Nucleus accumbens (tissue), 56 donors: Measurements from ENCODE around the gene LCN1.
"Not testable (repeated sequence)": the region's sequence is repeated elsewhere in the genome, so short reads cannot be mapped to it uniquely, and the experiment has no call there.

Experiments used
- DNase-seq, 56 donors: peaks; one replicate each; lab custom pipeline; 2025; lab: John Stamatoyannopoulos, UW

LCN1 gene

DNA sequence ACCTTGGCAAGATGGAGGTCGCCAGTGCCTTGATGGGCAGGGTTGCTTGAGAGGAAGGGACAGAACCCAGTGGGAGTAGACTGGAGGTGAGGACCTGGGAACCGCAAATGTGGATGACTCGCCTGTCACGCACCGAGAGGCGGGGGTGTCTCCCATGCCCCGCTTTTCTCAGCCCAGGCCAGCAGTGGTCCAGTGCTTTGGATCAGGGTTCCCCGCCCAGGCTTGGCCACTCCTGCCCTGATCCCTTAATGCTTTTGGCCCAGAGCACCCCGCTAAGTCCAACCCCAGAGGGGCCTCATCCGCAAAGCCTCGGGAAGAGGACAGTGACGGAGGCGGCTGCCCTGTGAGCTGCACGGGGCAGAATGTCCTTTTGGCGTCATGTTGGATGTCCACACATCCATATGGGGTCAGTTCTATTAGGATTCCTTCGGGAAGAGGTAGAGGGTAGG, 18.3 kb upstream of the LCN1 start:
- no peak for DNase-seq

DNA sequence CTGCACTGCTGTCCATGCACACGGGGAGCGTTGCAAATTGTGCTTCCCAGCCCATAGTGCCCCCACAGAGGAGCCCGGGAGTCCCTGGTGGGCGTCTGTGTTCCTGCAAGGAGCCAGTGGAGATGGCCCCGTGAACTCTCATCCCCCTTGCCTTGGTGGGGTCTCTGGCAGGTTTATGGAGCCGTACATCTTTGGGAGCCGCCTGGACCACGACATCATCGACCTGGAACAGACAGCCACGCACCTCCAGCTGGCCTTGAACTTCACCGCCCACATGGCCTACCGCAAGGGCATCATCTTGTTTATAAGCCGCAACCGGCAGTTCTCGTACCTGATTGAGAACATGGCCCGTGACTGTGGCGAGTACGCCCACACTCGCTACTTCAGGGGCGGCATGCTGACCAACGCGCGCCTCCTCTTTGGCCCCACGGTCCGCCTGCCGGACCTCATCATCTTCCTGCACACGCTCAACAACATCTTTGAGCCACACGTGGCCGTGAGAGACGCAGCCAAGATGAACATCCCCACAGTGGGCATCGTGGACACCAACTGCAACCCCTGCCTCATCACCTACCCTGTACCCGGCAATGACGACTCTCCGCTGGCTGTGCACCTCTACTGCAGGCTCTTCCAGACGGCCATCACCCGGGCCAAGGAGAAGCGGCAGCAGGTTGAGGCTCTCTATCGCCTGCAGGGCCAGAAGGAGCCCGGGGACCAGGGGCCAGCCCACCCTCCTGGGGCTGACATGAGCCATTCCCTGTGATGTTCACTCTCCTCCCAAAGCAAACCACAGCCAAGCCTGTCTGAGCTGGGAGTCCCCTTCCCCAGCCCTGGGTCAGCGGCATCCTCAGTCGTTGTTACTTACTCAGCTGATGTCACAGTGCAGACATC, 17.6 kb upstream of the LCN1 start:
- no peak for DNase-seq

DNA sequence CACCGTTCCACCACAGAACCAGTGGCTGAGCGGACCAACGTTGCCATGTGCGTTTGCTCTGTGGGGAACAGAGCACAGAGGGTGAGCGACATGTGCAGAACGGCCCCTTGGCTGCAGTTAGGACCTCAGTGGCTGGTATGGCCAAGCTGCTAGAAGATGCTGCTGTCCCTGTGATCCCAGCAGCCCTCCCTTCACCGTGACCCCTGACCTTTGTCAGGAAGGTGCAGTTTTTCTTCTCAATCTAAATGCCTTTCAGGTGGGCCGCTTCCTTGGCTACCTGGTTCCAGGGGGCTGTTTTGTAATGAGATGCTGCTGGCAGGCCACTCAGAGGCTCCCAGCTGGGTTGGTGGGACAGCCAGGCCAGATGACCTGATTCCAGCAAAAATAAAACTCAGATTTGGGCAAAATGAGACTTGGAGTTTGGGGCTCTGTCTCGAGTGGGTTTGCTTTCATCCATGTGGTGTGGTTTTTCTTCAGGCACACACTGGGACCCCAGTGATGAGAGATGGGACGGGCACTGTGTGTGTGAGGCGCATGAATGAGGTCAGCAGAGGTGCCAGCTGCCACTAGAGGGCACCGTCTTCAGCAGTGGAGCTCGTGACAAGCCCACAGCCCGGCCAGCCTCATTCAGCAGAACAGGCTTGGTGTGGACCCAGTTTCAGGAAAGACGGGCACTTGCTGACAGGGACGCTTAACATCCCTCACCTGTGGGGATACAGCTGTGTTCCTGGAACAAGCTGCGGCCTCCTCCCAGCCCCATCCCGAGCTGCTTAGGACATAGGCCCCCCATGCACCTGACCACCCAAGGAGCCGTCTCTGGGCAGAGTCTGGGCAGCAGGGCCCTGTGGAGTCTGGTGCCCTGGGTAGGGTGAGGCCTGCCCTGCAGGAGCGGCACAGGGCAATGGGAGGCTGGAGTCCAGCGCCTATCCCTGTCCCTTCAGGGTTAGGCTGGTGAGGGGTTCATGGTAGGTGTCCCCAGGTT, 16.7 kb upstream of the LCN1 start:
- peak in 40 of 56 donors; percentile 6 to 77 (median 37) for DNase-seq

DNA sequence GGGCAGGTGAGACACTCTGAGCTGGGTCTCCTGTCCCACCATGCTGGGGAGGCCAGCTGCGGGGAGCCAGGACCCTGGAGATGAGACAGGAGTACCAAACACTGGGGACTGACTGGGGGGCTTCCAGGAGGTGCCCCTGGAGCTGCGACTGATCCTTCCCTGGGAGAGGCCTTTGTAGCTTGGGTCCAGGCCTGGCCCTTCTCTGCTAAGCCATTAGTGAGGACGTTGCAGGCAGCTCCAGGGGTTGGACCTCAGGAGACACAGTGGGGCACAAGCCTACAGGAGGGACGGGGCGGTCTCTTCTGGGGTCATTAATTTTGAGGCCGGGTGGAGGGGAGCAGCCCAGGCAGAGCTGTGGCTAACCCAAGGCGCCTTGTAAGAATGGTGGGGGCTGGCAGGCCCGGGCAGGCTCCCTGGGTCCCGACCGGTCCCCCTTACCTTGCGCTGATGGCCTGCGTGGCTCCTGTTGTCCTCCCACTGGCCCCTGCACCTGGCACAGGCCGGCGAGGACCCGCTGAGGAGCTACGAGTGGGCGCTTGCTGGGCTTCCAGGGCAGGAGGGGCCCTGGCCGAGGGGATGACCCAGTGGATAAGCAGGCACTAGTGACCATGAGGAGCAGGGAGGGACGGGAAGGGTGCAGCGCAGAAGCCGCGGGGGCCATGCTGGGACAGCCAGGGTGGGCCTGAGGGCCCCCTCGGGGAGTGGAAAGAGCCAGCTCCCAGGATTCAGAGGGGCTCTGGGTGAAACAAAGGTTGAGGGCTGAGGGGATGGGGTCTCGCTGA, 15.6 kb upstream of the LCN1 start:
- DNase-seq, result no peak

DNA sequence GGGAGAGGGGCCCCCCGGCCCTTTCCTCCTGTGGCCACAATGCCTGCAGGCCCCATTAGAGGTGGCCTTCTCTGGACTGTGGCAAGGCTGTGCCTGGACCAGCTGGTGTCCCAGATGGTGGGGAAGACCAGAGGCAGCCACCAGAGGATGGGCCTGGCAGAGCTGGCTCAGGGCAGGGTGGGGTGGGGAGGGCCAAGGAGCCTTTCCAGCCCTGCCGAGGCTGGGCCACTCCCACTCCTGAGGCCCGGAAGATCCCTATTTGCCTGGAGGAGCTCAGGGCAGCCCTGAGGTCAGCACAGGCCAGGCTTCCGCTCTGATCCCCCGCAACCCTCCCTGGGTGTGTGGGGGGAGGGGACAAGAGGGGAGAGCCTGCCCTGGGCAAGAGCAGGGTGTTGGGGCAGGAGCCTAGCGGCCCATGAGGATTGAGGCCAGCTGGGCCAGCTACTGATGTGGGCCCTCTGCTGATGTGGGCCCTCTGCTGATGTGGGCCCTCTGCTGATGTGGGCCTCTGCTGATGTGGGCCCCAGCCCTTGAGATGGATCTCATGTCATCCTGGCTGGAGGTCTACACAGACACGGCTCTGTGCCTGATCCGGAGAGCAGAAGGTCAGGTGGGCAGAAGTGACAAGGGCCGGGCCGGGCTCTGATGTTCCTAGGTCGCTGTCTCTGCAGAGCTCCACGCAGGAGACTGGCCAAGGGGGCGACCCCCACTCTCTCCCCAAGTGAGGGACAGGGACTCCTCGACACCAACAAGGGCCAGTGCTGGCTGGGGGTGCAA, 14.7 kb upstream of the LCN1 start:
- no peak for DNase-seq

DNA sequence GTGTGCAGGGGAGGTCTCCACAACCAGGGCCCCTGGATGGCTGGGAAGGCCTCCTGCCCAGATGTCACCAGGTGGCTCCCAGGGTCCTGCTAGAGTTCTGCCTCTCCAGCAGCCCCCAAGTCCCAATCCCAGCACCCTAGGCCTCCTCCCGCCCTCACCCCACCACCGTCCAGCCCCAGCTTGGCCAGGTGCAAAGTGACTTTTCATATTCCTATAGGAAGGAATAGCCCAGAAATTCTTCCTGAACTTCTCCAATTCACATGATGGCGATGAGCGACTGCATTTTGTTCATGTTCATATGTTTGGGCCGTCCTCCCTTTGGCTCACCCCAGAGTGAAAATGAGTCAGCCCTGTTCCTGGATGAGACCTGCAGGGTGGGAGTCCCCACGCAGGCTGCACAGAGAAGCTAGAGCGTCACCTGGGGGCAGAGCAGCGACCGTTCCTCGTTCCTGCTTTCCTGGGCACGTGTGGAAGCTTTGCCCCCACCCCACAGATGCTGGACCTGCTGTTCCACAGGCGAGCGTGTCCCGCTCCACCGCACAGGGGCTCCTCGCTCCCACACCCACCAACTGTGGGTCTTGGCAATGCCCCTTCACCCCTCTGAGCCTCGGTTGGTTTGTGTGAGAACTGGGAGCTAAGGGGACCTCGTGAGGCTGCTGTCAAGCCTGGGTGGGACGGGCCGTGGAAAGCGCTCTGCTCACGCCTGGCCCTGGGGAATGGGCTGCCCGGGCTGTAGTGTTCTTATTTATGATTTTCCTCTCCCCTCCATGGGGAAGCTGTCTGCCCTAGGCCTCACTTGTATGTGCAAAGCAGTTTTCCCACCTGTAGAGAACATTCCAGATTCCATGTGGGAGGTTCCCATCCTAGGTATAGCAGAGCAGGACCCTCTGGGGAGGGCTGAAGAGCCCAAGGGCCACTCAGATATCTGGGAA, 13.9 kb upstream of the LCN1 start:
- no peak for DNase-seq

DNA sequence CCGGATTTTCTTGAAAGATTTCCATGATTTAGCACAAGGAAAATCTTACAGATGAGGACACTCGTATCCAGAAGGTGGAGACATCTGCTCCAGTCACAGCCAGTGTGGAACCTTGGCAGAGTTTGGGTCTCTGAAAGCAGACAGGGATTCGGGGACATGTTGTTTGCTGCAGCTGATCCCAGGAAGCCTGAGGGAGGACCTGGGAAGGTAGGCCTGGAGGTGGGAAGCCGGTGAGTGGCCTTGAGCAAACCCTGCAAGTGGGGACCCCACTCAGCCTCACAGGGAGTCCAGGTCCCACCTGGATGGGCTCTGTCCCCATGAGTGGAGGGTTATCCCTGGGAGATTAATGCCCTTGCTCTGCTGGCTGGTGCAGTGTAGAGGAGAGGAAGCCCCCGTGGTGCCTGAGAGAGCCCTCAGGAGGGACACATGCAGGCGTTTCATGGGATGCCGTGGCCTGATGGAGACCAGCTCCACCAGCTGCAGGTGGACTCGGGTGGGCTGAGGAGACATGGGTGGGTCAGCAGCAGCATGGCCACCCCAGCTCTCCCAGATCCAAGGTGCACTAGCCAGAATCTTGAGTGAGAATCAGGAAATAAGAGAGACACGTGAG, 12.9 kb upstream of the LCN1 start:
- no peak for DNase-seq

DNA sequence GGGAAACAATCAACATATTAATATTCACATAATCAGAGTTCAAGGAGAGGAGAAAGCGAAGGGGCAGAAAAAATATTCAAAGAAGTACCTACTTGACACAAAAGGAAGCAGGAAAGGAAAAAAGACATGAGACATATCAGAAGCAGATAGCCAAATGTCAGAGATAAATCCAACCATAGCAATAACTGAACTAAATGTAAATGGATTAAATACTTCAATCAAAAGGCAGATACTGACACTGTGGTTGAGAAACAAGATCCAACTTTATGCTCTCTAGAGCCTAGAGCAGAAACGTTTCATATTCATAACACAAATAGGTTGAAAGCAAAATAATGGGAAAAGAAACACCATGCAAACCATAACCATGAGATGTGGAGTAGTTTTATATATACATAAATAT, 11.8 kb upstream of the LCN1 start:
- DNase-seq, result no peak

DNA sequence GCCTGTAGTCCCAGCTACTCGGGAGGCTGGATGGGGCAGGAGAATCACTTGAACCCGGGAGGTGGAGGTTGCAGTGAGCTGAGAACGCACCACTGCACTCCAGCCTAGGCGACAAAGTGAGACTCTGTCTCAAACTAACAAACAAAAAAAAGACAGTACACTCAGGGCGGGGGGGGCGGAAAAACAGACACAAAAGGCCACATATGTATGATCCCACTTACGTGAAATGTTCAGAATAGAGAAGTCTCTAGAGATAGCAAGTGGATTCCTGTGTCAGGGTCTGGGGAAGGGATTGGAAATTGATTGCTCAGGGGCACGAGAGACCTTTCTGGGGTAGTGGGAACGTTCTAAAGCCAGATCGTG, 9.0 kb upstream of the LCN1 start:
- DNase-seq, result no peak

DNA sequence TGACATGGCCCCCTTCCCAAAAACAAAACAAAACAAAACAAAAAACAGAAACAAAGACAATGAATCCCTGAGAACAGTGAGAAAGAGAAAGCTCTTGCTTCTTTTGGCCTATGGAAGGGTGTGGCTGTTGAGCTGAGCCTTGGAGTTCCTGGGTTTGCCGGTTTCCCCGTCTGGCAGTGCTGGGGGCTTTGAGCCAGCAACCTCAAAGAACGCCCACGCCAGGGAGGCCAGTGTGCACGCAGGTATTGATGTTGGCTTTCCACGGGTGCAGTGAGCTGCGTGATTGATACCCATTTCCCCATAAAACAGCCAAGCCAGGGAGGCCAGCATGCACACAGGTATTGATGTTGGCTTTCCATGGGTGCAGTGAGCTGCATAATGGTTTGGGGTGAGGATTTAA, 8.3 kb upstream of the LCN1 start:
- no peak for DNase-seq

DNA sequence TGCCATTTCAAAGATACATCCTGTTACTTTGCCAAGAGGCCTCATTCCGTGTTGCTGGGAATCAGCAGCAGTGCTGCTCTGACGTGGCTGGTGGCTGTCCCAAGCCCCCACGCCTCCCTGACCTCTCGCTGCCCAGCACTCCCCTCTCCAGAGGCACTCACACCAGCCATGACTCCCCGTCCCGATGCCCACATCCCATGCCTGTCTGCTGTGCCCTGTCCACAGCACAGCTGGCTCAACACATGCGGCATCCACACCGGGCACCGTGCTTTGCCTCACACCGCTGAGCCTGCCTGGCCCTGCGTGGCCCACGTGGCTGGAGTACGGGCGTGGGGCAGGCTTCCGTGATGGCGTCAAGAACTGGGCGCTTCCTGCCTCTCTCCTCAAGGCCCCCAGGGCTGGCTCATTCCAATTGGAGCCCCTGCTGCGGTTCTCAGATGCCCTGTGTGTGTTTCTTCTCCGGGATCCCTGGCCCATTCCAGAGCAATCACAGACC, 7.8 kb upstream of the LCN1 start:
- no peak for DNase-seq

DNA sequence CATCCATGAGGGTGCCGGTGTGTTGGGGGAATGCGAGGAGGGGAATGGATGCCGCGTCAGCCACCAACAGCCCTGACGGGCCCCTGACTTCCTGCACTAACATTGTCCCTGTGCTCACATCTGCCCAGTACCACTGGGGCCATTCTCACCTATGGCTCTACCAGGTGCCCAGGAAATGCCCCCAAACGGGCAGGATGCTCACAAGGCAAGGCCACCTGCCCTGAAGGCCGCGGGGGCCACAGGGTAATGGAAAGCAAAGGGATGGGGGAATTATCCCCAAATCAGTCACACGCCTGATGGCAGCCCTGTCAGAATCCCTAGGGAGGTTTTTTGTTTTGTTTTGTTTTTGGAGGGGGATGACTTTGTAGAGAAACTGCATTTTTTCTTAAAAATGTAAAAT, 7.3 kb upstream of the LCN1 start:
- not testable (repeated sequence) for DNase-seq

DNA sequence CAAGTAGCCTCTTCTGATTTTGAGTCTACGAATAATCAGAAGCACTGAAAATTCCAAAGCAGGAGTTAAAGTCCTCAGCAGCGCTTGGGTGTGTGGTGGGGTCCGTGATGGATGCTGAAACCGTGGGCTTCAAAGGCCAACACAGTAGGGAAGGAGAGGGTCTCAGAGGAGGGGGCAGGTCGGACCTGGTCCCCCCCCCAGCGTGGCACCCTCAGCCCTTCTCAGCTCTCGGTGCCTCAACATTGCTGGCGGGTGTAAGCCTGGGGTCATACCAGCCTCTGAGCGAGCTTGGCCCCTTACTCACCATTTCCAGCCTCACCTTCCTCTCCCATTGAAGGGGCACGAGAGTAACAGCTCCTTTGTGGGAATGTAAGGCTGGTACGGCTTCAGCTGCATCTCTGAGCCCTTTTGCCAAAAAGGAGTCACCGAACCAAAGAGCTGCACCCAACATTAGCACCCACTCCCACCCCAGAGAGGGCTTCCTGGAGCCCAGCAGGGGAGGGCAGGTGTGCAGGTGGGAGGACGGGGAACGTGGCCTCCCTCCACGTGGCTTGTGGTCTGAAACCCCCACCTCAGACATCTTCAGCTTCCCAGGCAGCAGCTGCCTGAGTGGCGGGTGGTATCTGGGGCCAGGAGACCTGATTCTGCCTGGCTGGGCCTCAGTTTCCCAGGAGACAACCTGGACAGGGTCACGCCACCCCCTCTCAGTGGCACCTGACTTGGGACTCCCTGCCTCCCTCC, 6.7 kb upstream of the LCN1 start:
- DNase-seq, result no peak

DNA sequence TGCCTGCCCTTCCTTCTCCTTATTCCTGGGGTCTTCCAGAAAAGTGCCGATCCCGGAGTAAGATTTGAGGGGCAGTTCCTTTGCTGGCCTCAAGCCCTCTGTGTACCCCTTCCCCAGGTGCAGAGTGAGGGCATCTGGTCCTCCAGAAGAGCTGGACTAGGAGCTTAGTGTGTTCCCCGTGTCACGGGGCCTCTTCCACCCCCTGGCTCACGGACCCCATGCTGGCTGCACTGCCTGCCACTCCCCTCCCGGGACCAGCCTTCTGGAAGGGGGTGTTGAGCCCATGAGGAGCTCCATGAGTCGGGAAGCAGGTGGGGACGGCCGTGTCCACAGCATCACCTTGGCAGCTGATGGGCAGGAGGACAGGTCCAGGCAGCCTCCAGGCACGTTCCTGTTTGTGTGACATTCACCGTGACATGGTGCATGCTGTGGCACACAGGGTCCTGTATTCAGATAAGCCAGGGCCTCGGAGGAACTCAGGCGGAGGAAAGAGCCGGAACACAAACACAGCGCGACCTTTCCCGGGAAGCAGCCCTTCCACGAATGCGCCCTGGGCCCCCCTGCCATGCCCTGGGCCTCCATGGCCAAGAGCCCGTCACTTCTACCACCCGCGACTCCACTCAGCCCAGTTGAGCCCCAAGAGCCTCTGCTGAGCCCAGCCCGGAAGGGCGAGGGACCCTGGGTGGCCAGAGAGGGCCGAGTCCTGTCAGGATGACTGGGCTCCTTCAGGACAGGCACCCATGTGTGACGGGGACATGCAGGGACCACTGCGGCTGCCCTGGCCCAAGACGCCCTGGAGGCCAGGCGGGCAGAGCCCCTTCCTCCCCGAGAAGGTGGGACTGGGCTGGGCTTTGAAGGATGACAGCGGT, 5.9 kb upstream of the LCN1 start:
- DNase-seq, result no peak

DNA sequence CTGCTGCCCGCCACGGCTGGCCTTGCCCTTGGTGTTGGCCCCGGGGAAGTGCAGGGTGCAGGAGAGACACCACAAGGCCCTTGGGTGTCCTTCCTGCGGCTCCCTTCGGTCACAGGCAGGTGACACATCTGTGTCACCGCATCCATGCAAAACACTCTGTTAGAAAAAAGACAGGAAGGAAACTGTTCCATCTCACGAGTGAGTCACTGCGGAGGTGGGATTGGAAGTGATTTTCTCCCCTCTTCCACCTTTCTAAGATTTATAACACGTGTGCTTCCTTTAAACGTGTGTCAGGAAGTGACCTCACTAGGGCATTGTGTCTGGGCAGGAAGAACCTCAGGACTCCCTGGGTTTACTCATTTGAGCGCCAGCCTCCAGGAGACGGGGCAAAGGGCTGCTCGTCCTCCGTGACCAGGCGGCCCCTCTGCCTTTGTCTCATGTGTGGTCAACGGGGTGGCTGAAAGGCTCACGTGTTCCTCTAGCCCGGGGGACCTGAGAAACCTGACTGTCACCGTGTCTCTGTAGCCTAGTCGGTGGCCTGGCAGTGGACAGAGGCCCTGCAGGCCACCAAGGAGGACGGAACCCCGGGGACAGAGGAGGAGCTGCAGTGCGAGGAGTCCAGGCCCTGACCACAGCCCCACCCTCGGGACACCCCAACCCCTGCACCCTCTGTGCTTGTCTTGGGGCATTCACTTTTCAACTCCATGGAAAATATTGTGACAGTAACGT, 4.9 kb upstream of the LCN1 start:
- DNase-seq, result no peak

DNA sequence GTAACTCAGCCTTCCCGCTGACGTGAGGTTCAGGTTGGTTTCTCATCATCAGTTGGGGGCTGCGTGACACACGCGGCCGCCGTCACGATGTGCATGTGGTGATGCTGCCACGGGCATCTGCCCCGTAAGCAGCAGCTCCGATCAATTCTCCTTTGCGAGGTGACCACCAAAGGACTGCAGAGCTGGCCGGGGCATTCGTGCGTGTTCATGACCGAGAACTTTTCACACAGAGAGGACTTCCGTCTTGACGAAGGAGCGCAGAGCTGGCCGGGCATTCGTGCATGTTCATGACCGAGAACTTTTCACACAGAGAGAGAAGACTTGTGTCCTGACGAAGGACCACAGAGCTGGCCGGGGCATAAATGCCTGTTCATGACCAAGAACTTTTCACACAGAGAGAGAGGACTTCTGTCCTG, 3.8 kb upstream of the LCN1 start:
- DNase-seq, result no peak
